GM12892 (cell line): ENCODE data around the gene SCP2.

Experiments
- POLR2A ChIP-seq: IDR thresholded peaks from 2 replicates; pipeline ENCODE4 v1.6.1; 2011; ENCODE audit warnings: low read depth, low read length, control low read depth
- POLR2AphosphoS5 ChIP-seq: IDR thresholded peaks from 2 replicates; pipeline ENCODE4 v1.6.1; 2011; ENCODE audit warnings: low read depth, low read length, control low read depth

DNA sequence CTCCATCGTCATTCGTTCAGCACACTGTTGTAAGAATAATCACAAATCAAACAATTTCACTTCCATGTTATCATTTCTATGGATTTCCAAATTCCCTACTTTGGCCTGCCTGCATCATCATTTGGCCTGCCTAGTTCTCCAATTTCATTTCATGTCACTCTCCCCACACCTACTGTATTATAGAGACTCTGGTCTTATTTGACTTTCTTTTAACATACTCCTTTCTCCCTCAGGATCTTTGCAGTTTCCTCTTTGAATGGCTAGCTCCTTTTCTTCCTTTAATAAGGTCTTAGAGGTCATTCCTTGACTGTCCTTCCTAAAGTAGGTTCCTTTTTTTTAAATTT is 98.7 kb downstream of the SCP2 start:
- TF ChIP-seq POLR2AphosphoS5 (no peak), POLR2A (no peak)
